G401 (cell line): ENCODE data around the gene UNC45A. TPM values are rescaled to one million over a fixed set of nuclear protein-coding genes. Genes with fewer than 3 reads are reported as not detected.
"Not testable (repeated sequence)": the region's sequence is repeated elsewhere in the genome, so short reads cannot be mapped to it uniquely, and the experiment has no call there.

ENCODE experiments used
- DNase-seq: peaks from one replicate; pipeline ENCODE4 v3.0.0-alpha.2; 2015; ENCODE audit warnings: low spot score
- in situ Hi-C: cut with HindIII; loops from 2 replicates; pipeline ENCODE4 v1.10.0; 2016; ENCODE audit warnings: low sequenced_read_pairs, mixed read lengths
- total RNA-seq: library from RNA; depleted of rRNA; stranded (reverse); fragments of >200 nt; shearing (Covaris generic); gene quantifications from 2 replicates; pipeline ENCODE4 v1.2.3, GENCODE V29; 2014; rRNA removed

Gene UNC45A, protein sequence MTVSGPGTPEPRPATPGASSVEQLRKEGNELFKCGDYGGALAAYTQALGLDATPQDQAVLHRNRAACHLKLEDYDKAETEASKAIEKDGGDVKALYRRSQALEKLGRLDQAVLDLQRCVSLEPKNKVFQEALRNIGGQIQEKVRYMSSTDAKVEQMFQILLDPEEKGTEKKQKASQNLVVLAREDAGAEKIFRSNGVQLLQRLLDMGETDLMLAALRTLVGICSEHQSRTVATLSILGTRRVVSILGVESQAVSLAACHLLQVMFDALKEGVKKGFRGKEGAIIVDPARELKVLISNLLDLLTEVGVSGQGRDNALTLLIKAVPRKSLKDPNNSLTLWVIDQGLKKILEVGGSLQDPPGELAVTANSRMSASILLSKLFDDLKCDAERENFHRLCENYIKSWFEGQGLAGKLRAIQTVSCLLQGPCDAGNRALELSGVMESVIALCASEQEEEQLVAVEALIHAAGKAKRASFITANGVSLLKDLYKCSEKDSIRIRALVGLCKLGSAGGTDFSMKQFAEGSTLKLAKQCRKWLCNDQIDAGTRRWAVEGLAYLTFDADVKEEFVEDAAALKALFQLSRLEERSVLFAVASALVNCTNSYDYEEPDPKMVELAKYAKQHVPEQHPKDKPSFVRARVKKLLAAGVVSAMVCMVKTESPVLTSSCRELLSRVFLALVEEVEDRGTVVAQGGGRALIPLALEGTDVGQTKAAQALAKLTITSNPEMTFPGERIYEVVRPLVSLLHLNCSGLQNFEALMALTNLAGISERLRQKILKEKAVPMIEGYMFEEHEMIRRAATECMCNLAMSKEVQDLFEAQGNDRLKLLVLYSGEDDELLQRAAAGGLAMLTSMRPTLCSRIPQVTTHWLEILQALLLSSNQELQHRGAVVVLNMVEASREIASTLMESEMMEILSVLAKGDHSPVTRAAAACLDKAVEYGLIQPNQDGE
- total RNA-seq = 99.2 and 113 TPM in 2 replicates

GRCh38 chr15:90934949-90935751, at the start of gene UNC45A:
Gene UNC45A (plus strand): TSS chr15:90935285. CDS start chr15:90935325, 40 bp downstream.
- in situ Hi-C loops = loop anchor here (25.0 kb wide), 1 partner anchor 98 kb away; no protein-coding TSS in a partner anchor
- DNase-seq = peak; percentile 96

DNA sequence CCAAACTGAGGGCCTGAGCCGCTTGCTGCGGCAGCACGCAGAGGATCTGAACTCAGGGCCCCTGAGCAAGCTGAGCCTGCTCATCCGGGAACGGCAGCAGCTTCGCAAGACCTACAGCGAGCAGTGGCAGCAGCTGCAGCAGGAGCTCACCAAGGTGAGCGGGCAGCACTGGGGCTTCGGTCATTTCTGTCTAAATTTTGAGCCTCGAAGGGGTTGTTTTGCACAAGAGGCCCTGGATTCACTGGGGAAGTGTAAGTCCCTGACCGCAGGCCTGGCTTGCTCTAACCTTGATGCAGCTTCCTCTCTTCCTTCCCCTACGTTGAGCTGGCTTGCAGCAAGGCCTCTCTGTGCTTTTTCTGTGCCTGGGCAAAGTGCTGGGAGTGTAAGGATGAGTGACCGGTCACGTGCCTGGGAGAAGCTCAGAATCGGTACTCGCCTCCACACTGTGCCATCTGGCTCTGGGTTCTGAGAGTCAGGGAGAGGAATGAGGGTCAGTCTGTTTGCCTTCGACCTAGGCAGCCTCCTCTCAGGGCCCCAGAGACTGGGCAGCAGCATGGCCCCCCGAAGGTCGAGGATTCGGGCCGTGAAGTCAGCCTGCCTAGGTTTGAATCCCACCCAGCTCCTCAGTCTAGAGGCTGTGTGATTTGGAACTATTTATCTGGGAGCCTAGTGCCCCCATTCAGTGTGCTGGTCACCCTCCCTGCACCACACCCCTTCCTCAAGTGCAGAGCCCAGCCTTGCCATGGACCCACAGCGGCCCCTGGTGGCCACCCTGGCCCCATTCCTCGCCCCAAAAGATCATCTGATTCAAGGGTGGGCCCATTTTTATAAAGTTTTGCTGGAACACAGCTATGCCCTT, 49.4 kb upstream of the UNC45A start:
- peak; percentile 72 for DNase-seq
- in situ Hi-C loops = no loop called here

DNA sequence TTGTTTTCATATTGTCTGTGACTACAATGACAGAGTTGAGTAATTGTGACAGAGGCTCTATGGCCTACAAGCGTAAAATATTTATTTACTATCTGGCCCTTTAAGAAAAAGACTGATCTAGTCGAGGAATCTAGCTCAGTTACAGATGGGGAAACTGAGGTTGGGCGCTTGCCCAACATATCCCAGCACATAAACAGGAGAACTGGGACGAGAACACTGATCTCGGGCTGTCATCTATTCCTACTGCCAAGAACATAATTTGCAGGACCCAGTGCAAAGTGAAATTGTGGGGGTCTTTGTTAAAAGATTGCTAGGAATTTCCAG, 48.8 kb upstream of the UNC45A start:
- DNase-seq = no peak
- in situ Hi-C loops = no loop called here

DNA sequence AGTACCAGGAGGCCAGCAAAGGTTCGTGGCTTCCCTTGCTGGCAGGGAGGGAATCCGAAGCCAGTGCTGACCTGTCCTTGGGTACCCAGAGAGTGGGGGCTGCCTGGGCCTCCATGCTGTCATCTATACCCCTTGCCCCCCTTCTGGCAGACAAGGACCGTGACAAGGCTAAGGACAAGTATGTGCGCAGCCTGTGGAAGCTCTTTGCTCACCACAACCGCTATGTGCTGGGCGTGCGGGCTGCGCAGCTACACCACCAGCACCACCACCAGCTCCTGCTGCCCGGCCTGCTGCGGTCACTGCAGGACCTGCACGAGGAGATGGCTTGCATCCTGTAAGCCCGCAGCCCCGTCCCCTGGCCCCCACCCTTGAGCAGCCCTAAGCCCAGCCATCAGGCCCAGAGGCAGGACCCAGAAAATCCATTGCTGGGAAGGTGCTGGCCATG, 48.0 kb upstream of the UNC45A start:
- in situ Hi-C loops = no loop called here
- no peak for DNase-seq

DNA sequence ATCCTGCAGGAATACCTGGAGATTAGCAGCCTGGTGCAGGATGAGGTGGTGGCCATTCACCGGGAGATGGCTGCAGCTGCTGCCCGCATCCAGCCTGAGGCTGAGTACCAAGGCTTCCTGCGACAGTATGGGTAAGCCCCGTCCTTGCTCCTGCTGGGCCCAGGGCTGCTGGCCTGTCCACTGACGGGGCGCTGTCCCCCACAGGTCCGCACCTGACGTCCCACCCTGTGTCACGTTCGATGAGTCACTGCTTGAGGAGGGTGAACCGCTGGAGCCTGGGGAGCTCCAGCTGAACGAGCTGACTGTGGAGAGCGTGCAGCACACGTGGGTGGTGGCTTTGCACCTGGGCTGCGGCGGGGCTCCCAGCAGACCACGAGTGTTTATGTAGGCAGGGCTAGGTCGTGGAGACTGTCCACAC, 45.8 kb upstream of the UNC45A start:
- DNase-seq = no peak
- in situ Hi-C loops = no loop called here

- in situ Hi-C loops = no loop called here
Measured at GRCh38 chr15:90889736-90890456, 45.2 kb upstream of the UNC45A start.

DNA sequence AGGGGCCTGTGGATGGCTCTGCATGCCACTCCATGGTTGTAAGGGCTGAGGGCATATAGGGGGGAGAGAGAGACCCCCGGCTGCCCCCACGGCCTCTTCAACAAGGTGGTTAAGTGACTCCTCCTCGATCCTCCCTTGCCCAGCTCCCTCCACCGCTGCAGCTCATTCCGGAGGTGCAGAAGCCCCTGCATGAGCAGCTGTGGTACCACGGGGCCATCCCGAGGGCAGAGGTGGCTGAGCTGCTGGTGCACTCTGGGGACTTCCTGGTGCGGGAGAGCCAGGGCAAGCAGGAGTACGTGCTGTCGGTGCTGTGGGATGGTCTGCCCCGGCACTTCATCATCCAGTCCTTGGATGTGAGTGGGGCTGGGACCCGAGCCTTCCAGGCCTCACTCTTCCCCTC, 44.2 kb upstream of the UNC45A start:
- in situ Hi-C loops = no loop called here
- DNase-seq = no peak

More at GRCh38 chr15:90889736-90890456, 45.2 kb upstream of the UNC45A start:
- DNase-seq = no peak

GRCh38 chr15:90891346-90891949, 43.6 kb upstream of the UNC45A start:
- in situ Hi-C loops = no loop called here
- DNase-seq = no peak

DNA sequence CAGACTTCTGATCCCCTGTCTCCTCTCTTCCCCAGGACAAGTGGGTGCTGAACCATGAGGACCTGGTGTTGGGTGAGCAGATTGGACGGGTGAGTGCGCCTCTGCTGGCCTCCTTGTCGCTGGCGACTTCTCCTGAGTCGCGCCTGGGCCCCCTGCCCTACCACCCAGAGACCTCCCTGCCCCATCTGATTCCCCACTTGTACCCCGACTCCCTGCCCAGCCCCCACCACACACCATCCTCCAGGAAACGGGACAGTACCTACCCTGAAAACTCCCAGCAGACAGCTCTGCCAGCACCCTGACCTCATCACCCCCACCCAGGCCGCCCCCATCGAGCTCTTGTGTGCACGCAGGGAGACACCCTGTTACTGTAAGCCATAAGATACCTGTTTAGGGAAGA, 43.1 kb upstream of the UNC45A start:
- DNase-seq = no peak
- in situ Hi-C loops = no loop called here

DNA sequence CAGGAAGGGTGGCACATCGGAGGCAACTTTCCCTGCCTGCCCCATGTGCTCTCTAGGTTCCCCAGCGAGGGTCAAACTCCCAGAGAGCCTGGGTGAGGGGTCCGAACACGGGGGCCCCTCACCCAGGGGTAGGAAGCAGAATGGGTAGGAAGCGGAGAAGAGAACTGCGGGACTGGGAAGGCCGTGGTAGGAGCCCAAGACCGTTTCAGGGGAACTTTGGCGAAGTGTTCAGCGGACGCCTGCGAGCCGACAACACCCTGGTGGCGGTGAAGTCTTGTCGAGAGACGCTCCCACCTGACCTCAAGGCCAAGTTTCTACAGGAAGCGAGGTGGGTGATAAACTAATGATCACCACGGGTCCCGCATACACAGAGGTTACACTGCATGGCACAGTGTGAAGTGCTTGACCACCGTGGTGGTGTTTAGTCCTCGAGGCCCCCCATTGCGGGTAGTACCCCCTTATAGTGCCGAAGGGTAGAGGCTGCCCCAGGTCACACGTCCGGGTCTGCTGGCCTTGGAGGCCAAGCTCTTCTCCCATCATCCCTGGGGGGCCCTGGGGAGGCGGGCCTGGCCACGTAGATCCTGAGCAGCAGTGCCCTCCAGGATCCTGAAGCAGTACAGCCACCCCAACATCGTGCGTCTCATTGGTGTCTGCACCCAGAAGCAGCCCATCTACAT, 42.4 kb upstream of the UNC45A start:
- in situ Hi-C loops = no loop called here
- no peak for DNase-seq

- in situ Hi-C loops = no loop called here
- DNase-seq = no peak
Measured at GRCh38 chr15:90893175-90894090, 41.7 kb upstream of the UNC45A start.

GRCh38 chr15:90895571-90896117, 39.4 kb upstream of the UNC45A start:
- in situ Hi-C loops = no loop called here
- DNase-seq = peak; percentile 90

DNA sequence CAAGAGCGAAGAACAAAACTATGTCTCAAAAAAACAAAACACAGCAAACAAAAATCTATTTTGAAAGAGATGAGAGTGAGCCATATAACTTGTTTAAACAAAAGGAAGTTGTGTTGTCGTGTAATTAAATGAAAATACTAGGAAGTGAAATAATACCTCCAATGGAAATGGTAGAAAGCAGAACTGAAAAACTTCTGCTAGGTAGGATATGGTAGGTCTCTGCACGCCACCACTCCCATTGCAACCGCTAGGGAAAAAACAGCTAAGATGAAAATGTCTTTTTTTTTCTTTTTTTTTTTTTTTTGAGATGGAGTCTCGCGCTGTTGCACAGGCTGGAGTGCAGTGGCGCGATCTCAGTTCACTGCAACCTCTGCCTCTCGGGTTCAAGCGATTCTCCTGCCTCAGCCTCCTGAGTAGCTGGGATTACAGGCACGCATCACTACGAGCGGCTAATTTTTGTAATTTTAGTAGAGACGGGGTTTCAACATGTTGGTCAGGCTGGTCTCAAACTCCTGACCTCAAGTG, 37.9 kb upstream of the UNC45A start:
- DNase-seq, in situ Hi-C loops: not testable (repeated sequence)

- in situ Hi-C loops = no loop called here
- peak; percentile 44 for DNase-seq
Measured at GRCh38 chr15:90901175-90902039, 33.7 kb upstream of the UNC45A start.
